ENCODE measurements around the gene PRTG.
"Not testable (repeated sequence)": the region's sequence is repeated elsewhere in the genome, so short reads cannot be mapped to it uniquely, and the experiment has no call there.

Gene PRTG

DNA sequence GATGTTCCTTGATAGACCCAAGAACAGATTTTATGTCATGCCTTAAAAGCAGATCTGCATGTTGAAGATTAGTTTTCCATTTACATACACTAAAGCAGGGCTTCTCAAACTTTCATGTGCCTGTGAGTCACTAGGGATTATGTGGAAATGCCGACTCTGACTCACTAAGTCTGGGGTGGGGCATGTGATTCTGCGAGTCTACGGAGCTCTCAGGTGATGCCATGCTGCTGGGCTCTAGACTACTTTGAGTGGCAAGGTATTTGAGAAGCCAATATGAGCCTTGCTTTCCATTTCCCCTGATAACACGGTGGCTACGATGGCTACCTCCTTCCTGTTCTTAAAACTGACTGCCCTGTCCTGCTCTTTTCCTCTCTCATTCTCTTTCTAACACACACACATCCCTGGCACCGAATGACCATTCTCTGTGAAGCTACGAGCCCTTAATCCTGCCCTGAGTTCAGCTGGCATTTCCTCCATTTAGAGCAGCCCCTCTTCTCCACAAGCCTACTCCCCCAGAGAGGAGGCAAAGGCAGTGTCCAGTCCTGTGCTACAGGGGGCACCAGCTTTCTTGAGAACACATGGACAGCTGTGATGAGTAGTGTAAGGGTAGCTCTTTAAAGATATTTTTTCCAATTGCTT is 115.1 kb downstream of the PRTG start:
- DNase-seq (ENCODE audit: low read depth): no peak

GRCh38 chr15:55619783-55620182 is 123.2 kb downstream of the PRTG start:
- DNase-seq (ENCODE audit: low read depth): no peak

GRCh38 chr15:55618387-55618786 is 124.6 kb downstream of the PRTG start:
- DNase-seq (ENCODE audit: low read depth): no peak

- no peak for DNase-seq (ENCODE audit: low read depth)
Measured at GRCh38 chr15:55615445-55615844, 127.5 kb downstream of the PRTG start.

DNA sequence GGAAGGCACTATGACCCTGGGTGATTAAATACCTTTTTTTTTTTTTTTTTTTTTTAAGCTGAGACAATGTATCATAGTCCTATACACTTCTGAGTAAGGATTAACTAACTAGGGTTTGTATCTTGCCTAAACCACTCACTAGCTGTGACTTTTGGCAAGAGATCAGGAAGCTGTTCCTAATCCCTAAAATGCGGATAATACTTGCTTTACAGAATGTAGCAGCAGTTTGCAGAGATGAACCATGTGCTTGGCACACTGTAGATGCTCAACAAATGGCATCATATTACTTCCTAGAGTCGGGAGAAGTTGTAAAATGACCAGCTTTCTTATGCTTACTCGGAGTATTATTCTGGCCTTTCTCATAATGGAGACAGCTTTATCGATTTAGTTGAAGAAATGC is 129.2 kb downstream of the PRTG start:
- no peak for DNase-seq (ENCODE audit: low read depth)

DNA sequence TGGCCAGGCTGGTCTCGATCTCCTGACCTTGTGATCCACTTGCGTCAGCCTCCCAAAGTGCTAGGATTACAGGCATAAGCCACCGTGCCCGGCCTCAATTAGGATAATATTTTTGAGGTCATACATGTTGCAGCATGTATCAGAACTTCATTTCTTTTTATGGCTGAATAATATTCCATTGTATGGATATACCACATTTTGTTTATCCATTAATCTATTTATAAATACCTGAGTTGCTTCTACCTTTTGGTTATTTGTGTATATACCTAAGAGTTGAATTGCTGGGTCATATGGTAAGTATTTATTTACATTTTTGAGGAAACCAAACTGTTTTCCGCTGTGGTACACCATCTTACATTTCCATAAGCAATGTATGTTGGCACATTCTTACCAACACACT is 136.7 kb downstream of the PRTG start:
- DNase-seq (ENCODE audit: low read depth): no peak

GRCh38 chr15:55601374-55601773 is 141.6 kb downstream of the PRTG start:
- DNase-seq (ENCODE audit: low read depth): no peak

DNA sequence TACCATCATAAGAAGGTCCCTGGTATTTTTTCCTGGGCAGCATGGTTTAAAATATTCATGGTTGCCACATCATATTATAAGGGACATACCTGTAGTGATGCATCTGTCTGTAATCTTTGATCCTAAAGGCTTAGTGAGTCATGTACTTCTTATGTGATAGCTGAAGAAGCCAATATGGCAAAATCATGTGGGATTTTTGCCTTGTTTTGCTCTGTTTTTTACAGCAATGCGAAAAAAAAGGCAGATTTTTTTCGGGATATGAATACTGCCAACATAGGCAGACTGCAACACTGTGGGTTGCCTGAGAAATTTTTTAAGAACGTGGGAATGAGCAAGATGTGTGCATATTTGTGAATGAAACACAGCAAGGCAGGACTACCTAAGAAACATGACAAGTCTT is 143.5 kb downstream of the PRTG start:
- DNase-seq (ENCODE audit: low read depth): no peak

- not testable (repeated sequence) for DNase-seq (ENCODE audit: low read depth)
Measured at GRCh38 chr15:55593019-55593418, 149.9 kb downstream of the PRTG start.

GRCh38 chr15:55590788-55591187 is 152.2 kb downstream of the PRTG start:
- DNase-seq (ENCODE audit: low read depth): no peak

DNA sequence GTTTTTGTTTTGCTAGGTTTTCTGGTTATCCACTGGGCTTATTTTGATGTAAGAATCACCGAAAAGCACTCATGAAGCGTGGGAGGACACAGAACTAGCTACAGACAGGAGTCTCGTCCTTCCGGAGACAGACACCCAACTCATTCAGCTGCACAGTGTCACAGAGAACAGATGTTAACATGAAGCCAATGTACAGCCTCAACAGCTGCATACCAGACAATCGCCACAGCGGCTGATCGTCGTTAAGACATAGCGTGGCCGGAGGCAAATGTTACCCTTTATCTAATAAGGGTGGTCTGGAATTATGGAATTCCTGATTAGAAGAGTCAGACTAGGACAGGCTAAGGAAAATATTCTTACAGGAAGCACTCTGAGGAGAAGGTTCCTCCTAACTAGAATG is 153.7 kb downstream of the PRTG start:
- DNase-seq (ENCODE audit: low read depth): no peak

GRCh38 chr15:55588815-55589115 is 154.2 kb downstream of the PRTG start:
- DNase-seq (ENCODE audit: low read depth): no peak

- DNase-seq (ENCODE audit: low read depth): no peak
Measured at GRCh38 chr15:55588070-55588814, 154.7 kb downstream of the PRTG start, which contains the start of gene PYGO1. TSS of gene PYGO1 (minus strand) at chr15:55588345. CDS start at chr15:55587883, 462 bp downstream.

DNA sequence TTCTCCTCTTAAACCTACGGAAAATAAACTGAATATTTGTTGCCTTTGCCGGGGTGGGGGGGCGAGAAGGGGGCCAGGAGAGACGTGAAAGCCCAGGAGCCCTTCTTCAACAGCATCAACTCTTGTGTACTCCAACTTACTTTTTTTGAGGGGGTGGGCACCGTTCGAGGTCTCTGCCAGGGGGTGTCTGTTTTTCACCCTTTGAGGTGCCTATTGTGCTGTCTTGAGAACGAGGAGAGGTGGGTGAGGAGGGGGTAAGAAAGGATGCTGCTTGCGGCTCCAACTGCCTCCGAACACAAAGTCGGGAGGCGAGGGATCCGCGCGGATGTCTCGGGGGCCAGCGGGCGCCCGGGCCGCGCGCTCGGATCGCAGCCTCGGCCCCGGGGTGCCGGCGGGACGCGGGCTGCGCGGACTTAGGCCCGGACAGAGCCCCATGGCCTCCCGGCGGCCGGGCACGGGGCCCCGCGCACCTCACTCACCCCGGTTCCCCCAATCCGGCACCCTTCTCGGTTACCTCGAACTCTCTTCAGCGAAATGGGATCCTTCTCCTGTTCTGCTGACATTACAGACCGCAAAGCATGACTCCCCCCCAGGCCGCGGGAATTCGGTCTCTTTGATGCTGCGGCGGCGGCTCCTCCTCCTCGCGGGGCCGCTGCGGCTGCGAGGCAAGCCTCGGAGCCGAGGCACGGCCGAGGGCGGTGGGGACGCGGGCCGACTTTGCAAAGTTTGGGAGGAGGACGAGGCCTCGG is 155.5 kb downstream of the PRTG start:
- DNase-seq (ENCODE audit: low read depth): no peak

DNA sequence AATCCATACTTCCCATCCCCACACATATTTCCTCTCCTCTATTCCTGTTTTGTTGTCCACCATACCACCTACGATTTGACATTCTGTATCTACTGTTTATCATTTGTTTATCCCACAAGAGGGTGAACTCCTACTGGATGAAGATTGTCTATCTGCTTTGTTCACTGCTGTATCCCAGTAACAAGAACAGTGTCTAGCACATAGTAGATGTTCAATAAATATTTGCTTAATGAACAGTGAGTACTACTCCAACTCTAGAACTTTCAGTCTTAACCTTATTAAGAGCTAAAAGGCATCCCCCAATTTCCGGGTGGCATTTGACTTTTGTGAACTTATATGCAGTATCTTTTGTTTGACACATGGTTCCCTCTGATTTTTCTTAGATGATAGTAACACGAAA is 156.1 kb downstream of the PRTG start:
- DNase-seq (ENCODE audit: low read depth): no peak

- no peak for DNase-seq (ENCODE audit: low read depth)
Measured at GRCh38 chr15:55576943-55577342, 166.0 kb downstream of the PRTG start.

DNA sequence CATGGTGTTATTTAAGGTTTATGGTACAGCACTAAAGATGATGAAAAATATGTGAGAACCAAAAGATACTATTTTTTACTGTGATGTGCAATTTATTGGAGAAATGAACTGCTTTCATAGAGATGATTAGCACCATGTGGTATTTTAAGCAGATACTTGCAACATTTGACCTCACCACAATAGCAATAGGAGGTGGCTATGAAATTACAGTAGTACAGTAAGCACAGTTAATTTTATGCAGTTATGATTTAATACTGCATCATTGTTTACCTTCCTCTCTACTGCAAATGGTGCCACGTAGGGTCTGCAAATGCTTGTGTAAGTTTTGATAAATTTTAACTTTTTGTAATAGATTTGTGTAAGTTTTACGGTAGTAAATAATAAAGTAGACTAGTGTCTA is 168.9 kb downstream of the PRTG start:
- DNase-seq (ENCODE audit: low read depth): no peak

DNA sequence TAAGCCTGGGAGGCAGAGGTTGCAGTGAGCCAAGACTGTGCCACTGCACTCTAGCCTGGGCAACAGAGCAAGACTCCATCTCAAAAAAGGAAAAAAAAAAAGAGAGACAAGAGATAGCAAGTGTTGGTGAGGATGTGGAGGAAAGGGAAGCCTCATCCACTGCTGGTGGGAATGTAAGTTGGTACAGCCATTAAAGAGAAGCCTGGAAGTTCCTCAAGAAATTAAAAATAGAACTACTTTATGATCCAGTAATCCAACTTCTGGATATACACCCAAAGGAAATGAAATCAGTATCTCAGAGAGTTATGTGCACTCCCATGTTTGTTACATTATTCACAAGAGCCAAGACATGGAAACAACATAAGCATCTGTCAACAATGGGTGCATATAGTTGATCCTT is 169.7 kb downstream of the PRTG start:
- DNase-seq (ENCODE audit: low read depth): no peak

- DNase-seq (ENCODE audit: low read depth): no peak
Measured at GRCh38 chr15:55564347-55565145, 178.4 kb downstream of the PRTG start.

GRCh38 chr15:55562601-55563000 is 180.4 kb downstream of the PRTG start:
- no peak for DNase-seq (ENCODE audit: low read depth)
